Spleen (tissue), 7 donors: ENCODE results near the gene DUOXA2.

ENCODE experiments used
- CTCF ChIP-seq, 11 experiments: fragments of 200-600 bp in 7 of 11; fragments of 450-650 bp in 4 of 11; sonication (generic) in 4 of 11; IDR thresholded peaks in 8 of 11; conservative IDR thresholded peaks in 3 of 11; 1 replicate in 7 of 11; 2 replicates in 4 of 11; pipeline versions ENCODE4 v1.4.0 to v1.8.0; 2016 to 2021; ENCODE audit warnings: antibody characterized with exemption in 11 of 11, inconsistent platforms in 4 of 11, mild to moderate bottlenecking in 1 of 11
- POLR2A ChIP-seq, 3 donors: fragments of 450-650 bp; IDR thresholded peaks; one replicate each; pipeline ENCODE4 v1.5.1; 2017; ENCODE audit warnings: antibody characterized with exemption in 3 of 3, mild to moderate bottlenecking in 1 of 3
- POLR2AphosphoS5 ChIP-seq, 3 donors: sonication (generic); formaldehyde crosslinking; IDR thresholded peaks; one replicate each; pipeline ENCODE4 v1.5.1; 2017; ENCODE audit warnings: antibody characterized with exemption in 3 of 3
- donor health status: DM: no; HTN: no; CAD: no; lungs with moderate emphysema.
- donor health status: DM: no; HTN: no; CAD: no.
- donor health status: DM: no; HTN: no; CAD: no.

GRCh38 chr15:45150481-45150880 lies 36.4 kb downstream of the DUOXA2 start:
- TF ChIP-seq CTCF (IDR thresholded peaks at IDR 0.05 in 8 of 11, conservative IDR thresholded peaks at IDR 0.05 in 3 of 11) (no peak), POLR2AphosphoS5 (IDR thresholded peaks at IDR 0.05) (no peak), POLR2A (IDR thresholded peaks at IDR 0.05) (no peak)
